H1 (cell line): Measurements from ENCODE around the gene DNAH1. TPM values are rescaled to one million over a fixed set of nuclear protein-coding genes. Genes with fewer than 3 reads are reported as not detected.

Source experiments
- CTCF ChIA-PET: fragments of 300-600 bp; sonication (Branson Sonifier 250); formaldehyde crosslinking; loops from one replicate; lab custom pipeline; 2021; ENCODE audit not compliant: partially characterized antibody; lab: Charles Lee
- POLR2A ChIA-PET: fragments of 300-600 bp; sonication (Branson Sonifier 250); formaldehyde crosslinking; loops from one replicate; lab custom pipeline; 2021; ENCODE audit warnings: inconsistent platforms; ENCODE audit not compliant: partially characterized antibody; lab: Charles Lee
- DNase-seq, 2 experiments: peaks; one replicate each; pipeline versions ENCODE4 v3.0.0 to v3.0.0-alpha.2; 2010 to 2022; ENCODE audit warnings: low spot score in 2 of 2, low read depth in 1 of 2, mixed read lengths in 1 of 2
- FAIRE-seq: peaks from 2 replicates; lab custom pipeline; 2011; peaks lifted over from hg19 to GRCh38; lab: Jason Lieb, UNC
- H2AFZ ChIP-seq: 2 replicates; pipeline ENCODE4 v1.8.1; 2012; ENCODE audit warnings: low read length, inconsistent platforms
- H2AK5ac ChIP-seq: 2 replicates; pipeline ENCODE4 v1.6.1; 2013; ENCODE audit warnings: low read depth, low read length
- H2BK120ac ChIP-seq: replicated peaks from 2 replicates; pipeline ENCODE3; 2013; ENCODE audit warnings: low read depth, low read length, inconsistent platforms
- H2BK12ac ChIP-seq: 2 replicates; pipeline ENCODE4 v1.6.1; 2013; ENCODE audit warnings: low read depth, low read length
- H2BK15ac ChIP-seq: 2 replicates; pipeline ENCODE4 v1.6.1; 2013; ENCODE audit warnings: low read length
- H2BK20ac ChIP-seq: 2 replicates; pipeline ENCODE4 v1.6.1; 2013; ENCODE audit warnings: low read length
- H2BK5ac ChIP-seq: 2 replicates; pipeline ENCODE4 v1.6.1; 2013; ENCODE audit warnings: low read depth, low read length
- H3K14ac ChIP-seq: 2 replicates; pipeline ENCODE4 v1.6.1; 2013; ENCODE audit warnings: inconsistent platforms; ENCODE audit not compliant: insufficient read length
- H3K18ac ChIP-seq: 2 replicates; pipeline ENCODE4 v1.6.1; 2013; ENCODE audit warnings: low read length; ENCODE audit errors: extremely low read depth
- H3K23ac ChIP-seq: 2 replicates; pipeline ENCODE4 v1.6.1; 2013; ENCODE audit warnings: inconsistent platforms; ENCODE audit not compliant: insufficient read length
- H3K23me2 ChIP-seq: 2 replicates; pipeline ENCODE4 v1.6.1; 2013; ENCODE audit warnings: low read depth, low read length
- H3K27ac ChIP-seq: 2 replicates; pipeline ENCODE4 v1.6.1; 2011; ENCODE audit warnings: low read depth, low read length, inconsistent platforms
- H3K27me3 ChIP-seq, 4 experiments: replicated peaks in 1 of 4; 1 replicate in 1 of 4; 2 replicates in 3 of 4; pipeline versions ENCODE4 v1.6.1 to v1.8.1; 2011 to 2013; ENCODE audit warnings: low read length in 3 of 4, mild to moderate bottlenecking in 3 of 4, inconsistent platforms in 2 of 4, mixed read lengths in 2 of 4, moderate library complexity in 1 of 4; ENCODE audit not compliant: control insufficient read depth in 3 of 4, insufficient read depth in 3 of 4; ENCODE audit errors: extremely low read depth in 1 of 4
- H3K36me3 ChIP-seq, 4 experiments: 2 replicates each; pipeline versions ENCODE4 v1.6.1 to v1.8.1; 2011 to 2013; ENCODE audit warnings: mild to moderate bottlenecking in 4 of 4, low read length in 3 of 4, moderate library complexity in 2 of 4, control low read depth in 1 of 4, inconsistent platforms in 1 of 4; ENCODE audit not compliant: insufficient read depth in 4 of 4, control insufficient read depth in 2 of 4
- H3K4ac ChIP-seq: replicated peaks from 2 replicates; pipeline ENCODE3; 2013; ENCODE audit warnings: low read length, low read depth, mixed read lengths, inconsistent platforms; ENCODE audit not compliant: insufficient read length
- H3K4me1 ChIP-seq, 4 experiments: replicated peaks in 1 of 4; 1 replicate in 1 of 4; 2 replicates in 3 of 4; pipeline versions ENCODE4 v1.6.1 to v1.8.1; 2011 to 2013; ENCODE audit warnings: low read length in 3 of 4, inconsistent platforms in 2 of 4, mixed read lengths in 1 of 4; ENCODE audit not compliant: insufficient read depth in 4 of 4, control insufficient read depth in 3 of 4
- H3K4me2 ChIP-seq, 2 experiments: 2 replicates each; pipeline versions ENCODE4 v1.6.1 to v1.8.1; 2011 to 2013; ENCODE audit warnings: low read depth in 2 of 2, low read length in 2 of 2, control low read depth in 1 of 2, inconsistent platforms in 1 of 2, mild to moderate bottlenecking in 1 of 2; ENCODE audit not compliant: insufficient read depth in 1 of 2
- H3K4me3 ChIP-seq, 4 experiments: fragments of 200-600, 300-600 bp in 1 of 4; sonication (generic), shearing (Covaris generic), sonication (Bioruptor Twin) in 1 of 4; 2 replicates each; pipeline versions ENCODE4 v1.5.1 to v1.8.1; 2011 to 2016; ENCODE audit warnings: low read length in 4 of 4, low read depth in 3 of 4, control low read depth in 2 of 4, inconsistent platforms in 2 of 4, mild to moderate bottlenecking in 2 of 4, mixed read lengths in 1 of 4, moderate library complexity in 1 of 4; ENCODE audit not compliant: insufficient read depth in 2 of 4; ENCODE audit errors: extremely low read depth in 1 of 4
- H3K56ac ChIP-seq: replicated peaks from 2 replicates; pipeline ENCODE3; 2013; ENCODE audit warnings: low read depth, mild to moderate bottlenecking, mixed read lengths, low read length, inconsistent platforms; ENCODE audit not compliant: insufficient read length
- H3K79me1 ChIP-seq: 2 replicates; pipeline ENCODE4 v1.6.1; 2013; ENCODE audit warnings: low read depth, low read length, control low read depth
- H3K79me2 ChIP-seq, 2 experiments: 2 replicates each; pipeline versions ENCODE4 v1.6.1 to v1.8.1; 2012 to 2013; ENCODE audit warnings: low read length in 2 of 2, mild to moderate bottlenecking in 2 of 2, inconsistent platforms in 1 of 2; ENCODE audit not compliant: insufficient read depth in 2 of 2, control insufficient read depth in 1 of 2
- H3K9ac ChIP-seq, 4 experiments: replicated peaks in 1 of 4; 1 replicate in 1 of 4; 2 replicates in 3 of 4; pipeline versions ENCODE4 v1.6.1 to v1.8.1; 2011 to 2013; ENCODE audit warnings: low read depth in 3 of 4, low read length in 3 of 4, control low read depth in 2 of 4, mild to moderate bottlenecking in 2 of 4, moderate library complexity in 2 of 4, inconsistent platforms in 1 of 4; ENCODE audit errors: extremely low read depth in 1 of 4
- H3K9me3 ChIP-seq, 2 experiments: 2 replicates each; pipeline versions ENCODE4 v1.6.1 to v1.8.1; 2012 to 2013; ENCODE audit warnings: mild to moderate bottlenecking in 2 of 2, moderate library complexity in 2 of 2, control low read depth in 1 of 2, inconsistent platforms in 1 of 2, low read depth in 1 of 2, low read length in 1 of 2, mixed read lengths in 1 of 2; ENCODE audit not compliant: insufficient read depth in 2 of 2
- H4K20me1 ChIP-seq, 2 experiments: replicated peaks in 1 of 2; 2 replicates each; pipeline versions ENCODE3 to v1.8.1; 2011 to 2013; ENCODE audit warnings: inconsistent platforms in 2 of 2, low read length in 2 of 2, mild to moderate bottlenecking in 1 of 2; ENCODE audit not compliant: insufficient read depth in 2 of 2, control insufficient read depth in 1 of 2
- H4K5ac ChIP-seq: 2 replicates; pipeline ENCODE4 v1.6.1; 2013; ENCODE audit warnings: low read length, low read depth, mixed read lengths, inconsistent platforms; ENCODE audit not compliant: insufficient read length
- H4K8ac ChIP-seq: 2 replicates; pipeline ENCODE4 v1.8.0; 2013; ENCODE audit warnings: mild to moderate bottlenecking, moderate library complexity, low read length, inconsistent platforms; ENCODE audit not compliant: insufficient read depth; ENCODE audit errors: extremely low read depth
- H4K91ac ChIP-seq: replicated peaks from 2 replicates; pipeline ENCODE3; 2013; ENCODE audit warnings: low read length, mixed read lengths, inconsistent platforms; ENCODE audit not compliant: insufficient read length
- CHD2 ChIP-seq: IDR thresholded peaks from 2 replicates; pipeline ENCODE4 v1.6.1; 2012; ENCODE audit warnings: low read length, improper control_type of control experiment
- POLR2AphosphoS5 ChIP-seq: IDR thresholded peaks from 2 replicates; pipeline ENCODE4 v1.6.1; 2011; ENCODE audit warnings: low read depth, low read length
- USF2 ChIP-seq: IDR thresholded peaks from 2 replicates; pipeline ENCODE4 v1.6.1; 2011; ENCODE audit warnings: low read length, improper control_type of control experiment
- WGBS, 2 experiments: shearing (Covaris generic) in 1 of 2; methylation state at CpG; one replicate each; pipeline versions ENCODE4 v1.1.6 to v1.1.7; 2013 to 2015; ENCODE audit warnings: low lambda C conversion rate in 2 of 2, mixed read lengths in 2 of 2, inconsistent platforms in 1 of 2, low coverage in 1 of 2, missing lambda C conversion rate in 1 of 2; ENCODE audit not compliant: insufficient replicate concordance in 2 of 2, insufficient coverage in 1 of 2, insufficient read length in 1 of 2; ENCODE audit errors: extremely low coverage in 1 of 2, missing lambda C conversion rate in 1 of 2; 5-methylcytosine and 5-hydroxymethylcytosine counted together
- polyA plus RNA-seq, 7 experiments: library from polyadenylated mRNA; depleted of rRNA in 3 of 7; stranded (reverse) in 5 of 7; unstranded in 2 of 7; fragments of >200 nt in 5 of 7; fragments of 200-250 nt in 2 of 7; gene quantifications; 1 replicate in 5 of 7; 2 replicates in 1 of 7; 4 replicates in 1 of 7; pipeline versions ENCODE4 v1.2.1 to v1.2.3, GENCODE V29; 2011 to 2013; ENCODE audit warnings: missing spikeins in 2 of 7, mixed read lengths in 2 of 7
- total RNA-seq: library from RNA; stranded (reverse); fragmentation: NEBNext Ultra II Directional; extraction: Animal tissue kit (Norgen Biotek cat#: 25700); gene quantifications from 2 replicates; pipeline ENCODE4 v1.2.1, GENCODE V29; 2021

DNAH1 gene
- total and polyA plus RNA-seq, 2 of the 8 experiments (the other 6 are each of a cell fraction or from before 2014, with no cell fraction given): 1.0 to 1.5 TPM

GRCh38 chr3:52370531-52370930 lies 54.4 kb downstream of the DNAH1 start:
- no peak overlapping the region for H4K91ac ChIP-seq
- no peaks in the 10 kb centered on the region for H3K9me3 ChIP-seq
- no peak overlapping the region; the same call in 1 of the 2 replicates for H2BK5ac ChIP-seq
- H3K4me2 ChIP-seq: no peak overlapping the region
- ChIA-PET POLR2A (no interaction called here), CTCF (interaction anchor here (0.8 to 13.8 kb wide), 9 partner anchors 10 to 149 kb away, joined by 3 to 271 read pairs (median 20); partner anchors contain the start of gene SEMA3G)
- 0 out of 2 replicates have a peak overlapping the region, but pooled peaks have one; percentile 28 for H2AK5ac ChIP-seq
- no peaks in the 10 kb centered on the region for H3K23me2 ChIP-seq
- H4K8ac ChIP-seq: no peak overlapping the region
- no peak overlapping the region for H2AFZ ChIP-seq
- peaks cover 0 to 1% (median 0%) of the 10 kb centered on the region in 4 experiments; a peak in 3 of 7 replicates for H3K27me3 ChIP-seq
- no peak overlapping the region for H3K14ac ChIP-seq
- H2BK120ac ChIP-seq: no peak overlapping the region
- H3K23ac ChIP-seq: no peak overlapping the region
- H2BK20ac ChIP-seq: no peak overlapping the region
- no peak overlapping the region for H3K27ac ChIP-seq
- no peak overlapping the region for H3K4ac ChIP-seq
- no peak overlapping the region for H2BK15ac ChIP-seq
- FAIRE-seq (no peak), DNase-seq (no peak)
- no peak overlapping the region for H3K18ac ChIP-seq
- no peak overlapping the region for H3K9ac ChIP-seq
- H2BK12ac ChIP-seq: no peak overlapping the region
- no peaks in the 10 kb centered on the region for H3K79me1 ChIP-seq
- H3K36me3 ChIP-seq: no peaks in the 10 kb centered on the region
- no peak overlapping the region for H4K5ac ChIP-seq
- 85% methylated on average over 13 of the region's 13 CpGs; no CpG with 5 or more reads in 1 of the 2 experiments for whole genome bisulfite sequencing, 2 experiments
- H3K4me1 ChIP-seq: peaks cover 0 to 15% (median 5%) of the 10 kb centered on the region in 4 experiments; a peak in 4 of 7 replicates
- no peak overlapping the region for H3K56ac ChIP-seq
- no peak overlapping the region for H3K4me3 ChIP-seq
- no peaks in the 10 kb centered on the region for H3K79me2 ChIP-seq
- no peak for TF ChIP-seq CHD2
- no peak for TF ChIP-seq USF2
- TF ChIP-seq POLR2AphosphoS5: no peak
- TF ChIP-seq, all 59 proteins: peak for 0
- no peaks in the 10 kb centered on the region for H4K20me1 ChIP-seq
